Stomach (tissue), 9 donors: ENCODE measurements around the gene RNU7-1. TPM values are rescaled to one million over a fixed set of nuclear protein-coding genes. Genes with fewer than 3 reads are reported as not detected.

Source experiments
- DNase-seq, 2 donors: peaks; one replicate each; pipeline versions ENCODE4 v3.0.0 to v3.0.0-alpha.2; 2013 to 2019
- H3K27ac ChIP-seq, 5 donors: fragments of 200-600 bp in 4 of 5; sonication (generic) in 4 of 5; one replicate each; pipeline ENCODE4 v1.5.1; 2013 to 2019; ENCODE audit warnings: mild to moderate bottlenecking in 1 of 5, moderate library complexity in 1 of 5
- H3K27me3 ChIP-seq, 3 donors: fragments of 200-600 bp; sonication (generic); one replicate each; pipeline ENCODE4 v1.5.1; 2017 to 2019; ENCODE audit warnings: mixed run types in 1 of 3
- H3K36me3 ChIP-seq, 4 donors: fragments of 200-600 bp; sonication (generic); 1 replicate in 3 of 4; 2 replicates in 1 of 4; pipeline ENCODE4 v1.5.1; 2016 to 2019
- H3K4me1 ChIP-seq, 4 donors: fragments of 200-600 bp; sonication (generic); one replicate each; pipeline ENCODE4 v1.5.1; 2016 to 2019
- H3K4me3 ChIP-seq, 4 donors: fragments of 200-600 bp; sonication (generic) in 3 of 4; one replicate each; pipeline ENCODE4 v1.5.1; 2016 to 2019; ENCODE audit warnings: mild to moderate bottlenecking in 1 of 4
- H3K9me3 ChIP-seq, 4 donors: fragments of 200-600 bp; sonication (generic); one replicate each; pipeline ENCODE4 v1.5.1; 2016 to 2019
- EP300 ChIP-seq: sonication (generic); formaldehyde crosslinking; IDR thresholded peaks from one replicate; pipeline ENCODE4 v1.6.1; 2017; ENCODE audit warnings: antibody characterized with exemption
- POLR2A ChIP-seq, 4 donors: fragments of 450-650 bp; IDR thresholded peaks; one replicate each; pipeline ENCODE4 v1.6.1; 2016; ENCODE audit warnings: antibody characterized with exemption in 4 of 4, control low read depth in 2 of 4, mild to moderate bottlenecking in 1 of 4, moderate library complexity in 1 of 4
- POLR2AphosphoS5 ChIP-seq, 3 donors: sonication (generic); formaldehyde crosslinking; IDR thresholded peaks; one replicate each; pipeline ENCODE4 v1.6.1; 2016; ENCODE audit warnings: antibody characterized with exemption in 3 of 3
- WGBS, 5 donors: extraction: QIAGEN DNeasy Blood & Tissue Kit in 3 of 5; methylation state at CpG; one replicate each; pipeline versions ENCODE4 v1.1.5 to v1.1.7; 2013 to 2018; 5-methylcytosine and 5-hydroxymethylcytosine counted together
- intact Hi-C: fragments of 100-400 bp; cut with DNase I; formaldehyde crosslinking; loops from one replicate; pipeline ENCODE4 v1.15.1; 2023; ENCODE audit warnings: low total_unique reads
- polyA plus RNA-seq, 3 donors: library from polyadenylated mRNA; stranded (reverse); fragments of 200-250 nt; gene quantifications; one replicate each; pipeline ENCODE4 v1.2.3, GENCODE V29; 2013
- small RNA-seq, 4 donors: library from RNA; depleted of rRNA; stranded (forward); fragments of <200 nt; gene quantifications; one replicate each; pipeline ENCODE3, GENCODE V24; 2016
- total RNA-seq, 5 donors: library from RNA; depleted of rRNA; stranded (reverse); fragments of >200 nt; gene quantifications; one replicate each; pipeline versions ENCODE4 v1.1.0 to v1.2.3, GENCODE V29; 2014 to 2016
- TF ChIP-seq, protein P1 (sequence below), 7 experiments: fragments of 450-650 bp in 4 of 7; fragments of 200-600 bp in 3 of 7; sonication (generic) in 3 of 7; IDR thresholded peaks; one replicate each; pipeline ENCODE4 v1.5.1; 2016 to 2019; ENCODE audit warnings: antibody characterized with exemption in 7 of 7, control low read depth in 2 of 7, mild to moderate bottlenecking in 1 of 7
- donor health status: healthy with polysubstance abuse.
- donor health status: Bipolar disorder and iron deficiency.
- donor health status: healthy.

The RNU7-1 gene
- total and polyA plus RNA-seq, 8 donors, result not detected

DNA sequence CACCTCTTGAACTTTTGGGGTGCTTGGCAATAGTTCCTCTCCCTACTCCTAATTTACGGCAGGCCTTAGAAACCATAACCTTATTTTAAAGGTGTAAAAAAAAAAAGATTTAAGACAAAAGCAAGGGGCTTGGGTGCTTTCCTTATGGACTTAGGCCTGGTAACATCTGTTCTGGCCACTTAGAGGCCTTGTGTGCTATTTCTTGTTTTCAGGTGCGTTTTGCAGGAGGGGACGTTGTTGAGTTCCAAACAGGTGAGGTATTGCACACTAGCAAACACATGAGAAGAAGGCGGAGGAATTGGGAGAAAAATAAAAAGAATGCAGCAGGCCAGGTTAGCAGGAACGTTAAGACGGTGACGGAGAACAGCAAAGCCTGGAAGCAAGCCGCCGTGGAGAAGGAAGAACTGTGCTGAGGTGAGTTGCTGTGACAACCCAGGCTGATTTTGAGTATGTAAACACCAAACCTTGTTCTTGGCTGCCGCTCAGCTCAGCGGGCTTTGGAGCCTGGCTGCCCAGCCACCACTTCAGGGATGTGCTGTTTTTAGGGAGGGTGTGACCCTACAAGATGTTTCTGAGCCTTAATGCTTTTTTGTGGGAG is 44.4 kb downstream of the RNU7-1 start:
- WGBS, 5 donors, result 34 to 61% (median 50%) methylated on average over 11 of the region's 11 CpGs
- peak; percentile 83 to 86 for DNase-seq

More for the DNA sequence above, 44.4 kb downstream of the RNU7-1 start:
- Histone ChIP-seq H3K9me3 (no peaks in the 10 kb centered on the region), H3K36me3 (peaks cover 0 to 68% (median 36%) of the 10 kb centered on the region in 4 donors), H3K4me1 (peaks cover 7 to 25% (median 18%) of the 10 kb centered on the region in 4 donors), H3K4me3 (no peak overlapping the region), H3K27ac (peak overlapping the region; percentile 63 to 82 (median 78)), H3K27me3 (no peaks in the 10 kb centered on the region)
- TF ChIP-seq POLR2A (IDR thresholded peaks at IDR 0.05) (no peak), EP300 (no peak), POLR2AphosphoS5 (IDR thresholded peaks at IDR 0.05) (peak in 2 of 3 donors; percentile 35 to 75)
- TF ChIP-seq, protein P1, sequence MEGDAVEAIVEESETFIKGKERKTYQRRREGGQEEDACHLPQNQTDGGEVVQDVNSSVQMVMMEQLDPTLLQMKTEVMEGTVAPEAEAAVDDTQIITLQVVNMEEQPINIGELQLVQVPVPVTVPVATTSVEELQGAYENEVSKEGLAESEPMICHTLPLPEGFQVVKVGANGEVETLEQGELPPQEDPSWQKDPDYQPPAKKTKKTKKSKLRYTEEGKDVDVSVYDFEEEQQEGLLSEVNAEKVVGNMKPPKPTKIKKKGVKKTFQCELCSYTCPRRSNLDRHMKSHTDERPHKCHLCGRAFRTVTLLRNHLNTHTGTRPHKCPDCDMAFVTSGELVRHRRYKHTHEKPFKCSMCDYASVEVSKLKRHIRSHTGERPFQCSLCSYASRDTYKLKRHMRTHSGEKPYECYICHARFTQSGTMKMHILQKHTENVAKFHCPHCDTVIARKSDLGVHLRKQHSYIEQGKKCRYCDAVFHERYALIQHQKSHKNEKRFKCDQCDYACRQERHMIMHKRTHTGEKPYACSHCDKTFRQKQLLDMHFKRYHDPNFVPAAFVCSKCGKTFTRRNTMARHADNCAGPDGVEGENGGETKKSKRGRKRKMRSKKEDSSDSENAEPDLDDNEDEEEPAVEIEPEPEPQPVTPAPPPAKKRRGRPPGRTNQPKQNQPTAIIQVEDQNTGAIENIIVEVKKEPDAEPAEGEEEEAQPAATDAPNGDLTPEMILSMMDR (IDR thresholded peaks at IDR 0.05), result no peak
- intact Hi-C loops, result no loop called here

Small RNA genes within 50 kb of the gene (small RNA-seq; reads per million reads assigned to genes)
- 278 to 2,398 (median 1,139) reads per million in 4 donors for gene MIR141
- 171 to 910 (median 393) reads per million in 4 donors for gene MIR200C
- 0 reads per million in 4 donors for gene RNU7-1
- gene SCARNA12, result 0 to 0.75 (median 0.10) reads per million in 4 donors

Other genes starting within 250 kb of the RNU7-1 start
- under 1 TPM in 2 of 5 donors, not detected in 3; 0.14 to 0.37 TPM for gene PIANP, start 243.0 kb upstream of the RNU7-1 start, total RNA-seq
- gene PIANP, start 243.0 kb upstream of the RNU7-1 start, polyA plus RNA-seq, result 1 to 10 TPM in 2 of 3 donors, under 1 TPM in 1; 0.50 to 1.7 (median 1.5) TPM
- gene COPS7A, start 219.8 kb upstream of the RNU7-1 start, total RNA-seq, result 10 to 100 TPM in 4 of 5 donors, 1 to 10 TPM in 1; 5.8 to 50.0 (median 25.7) TPM
- gene COPS7A, start 219.8 kb upstream of the RNU7-1 start, polyA plus RNA-seq, result 10 to 100 TPM; 45.2 to 54.2 (median 51.6) TPM
- 100 to 1,000 TPM in 4 of 5 donors, 1 to 10 TPM in 1; 9.3 to 296 (median 128) TPM for gene MLF2, start 190.7 kb upstream of the RNU7-1 start, total RNA-seq
- 100 to 1,000 TPM; 168 to 183 (median 180) TPM for gene MLF2, start 190.7 kb upstream of the RNU7-1 start, polyA plus RNA-seq
- 100 to 1,000 TPM in 1 of 5 donors, 10 to 100 TPM in 4; 22.8 to 261 (median 78.2) TPM for gene PTMS, start 177.5 kb upstream of the RNU7-1 start, total RNA-seq
- gene PTMS, start 177.5 kb upstream of the RNU7-1 start, polyA plus RNA-seq, result 100 to 1,000 TPM; 228 to 363 (median 307) TPM
- 1 to 10 TPM in 2 of 5 donors, not detected in 3; 2.2 to 2.3 TPM for gene LAG3, start 171.3 kb upstream of the RNU7-1 start, total RNA-seq
- gene LAG3, start 171.3 kb upstream of the RNU7-1 start, polyA plus RNA-seq, result 1 to 10 TPM in 2 of 3 donors, under 1 TPM in 1; 0.25 to 1.4 (median 1.2) TPM
- gene CD4, start 154.3 kb upstream of the RNU7-1 start, total RNA-seq, result 10 to 100 TPM in 1 of 5 donors, 1 to 10 TPM in 2, not detected in 2; 7.2 to 25.9 (median 9.7) TPM
- 1 to 10 TPM; 2.0 to 7.3 (median 3.9) TPM for gene CD4, start 154.3 kb upstream of the RNU7-1 start, polyA plus RNA-seq
- gene GPR162, start 122.0 kb upstream of the RNU7-1 start, total RNA-seq, result 1 to 10 TPM; 1.3 to 7.5 (median 1.8) TPM
- gene GPR162, start 122.0 kb upstream of the RNU7-1 start, polyA plus RNA-seq, result 1 to 10 TPM; 2.6 to 9.3 (median 6.4) TPM
- 10 to 100 TPM; 15.2 to 41.1 (median 18.0) TPM for gene P3H3, start 115.4 kb upstream of the RNU7-1 start, total RNA-seq
- 10 to 100 TPM in 1 of 3 donors, 1 to 10 TPM in 2; 7.0 to 15.1 (median 9.1) TPM for gene P3H3, start 115.4 kb upstream of the RNU7-1 start, polyA plus RNA-seq
- gene GNB3, start 102.9 kb upstream of the RNU7-1 start, total RNA-seq, result 10 to 100 TPM in 1 of 5 donors, 1 to 10 TPM in 2, under 1 TPM in 1, not detected in 1; 0.89 to 11.1 (median 4.5) TPM
- 1 to 10 TPM in 2 of 3 donors, under 1 TPM in 1; 0.87 to 2.8 (median 2.7) TPM for gene GNB3, start 102.9 kb upstream of the RNU7-1 start, polyA plus RNA-seq
- gene CDCA3, start 92.5 kb upstream of the RNU7-1 start, total RNA-seq, result 10 to 100 TPM in 3 of 5 donors, 1 to 10 TPM in 2; 3.3 to 56.0 (median 19.6) TPM
- 10 to 100 TPM in 1 of 3 donors, 1 to 10 TPM in 2; 2.1 to 12.2 (median 9.8) TPM for gene CDCA3, start 92.5 kb upstream of the RNU7-1 start, polyA plus RNA-seq
- 10 to 100 TPM; 26.3 to 69.4 (median 48.7) TPM for gene USP5, start 91.7 kb upstream of the RNU7-1 start, total RNA-seq
- 10 to 100 TPM; 20.9 to 29.0 (median 25.0) TPM for gene USP5, start 91.7 kb upstream of the RNU7-1 start, polyA plus RNA-seq
- gene TPI1, start 76.3 kb upstream of the RNU7-1 start, total RNA-seq, result 100 to 1,000 TPM; 131 to 359 (median 268) TPM
- 100 to 1,000 TPM; 403 to 526 (median 504) TPM for gene TPI1, start 76.3 kb upstream of the RNU7-1 start, polyA plus RNA-seq
- 10 to 100 TPM in 1 of 5 donors, 1 to 10 TPM in 3, not detected in 1; 5.1 to 24.0 (median 6.0) TPM for gene SPSB2, start 70.5 kb upstream of the RNU7-1 start, total RNA-seq
- gene SPSB2, start 70.5 kb upstream of the RNU7-1 start, polyA plus RNA-seq, result 10 to 100 TPM in 2 of 3 donors, 1 to 10 TPM in 1; 9.9 to 13.4 (median 11.2) TPM
- gene LRRC23, start 39.0 kb upstream of the RNU7-1 start, total RNA-seq, result 10 to 100 TPM in 1 of 5 donors, 1 to 10 TPM in 3, not detected in 1; 5.3 to 20.4 (median 9.0) TPM
- 10 to 100 TPM in 1 of 3 donors, 1 to 10 TPM in 2; 8.0 to 11.0 (median 9.0) TPM for gene LRRC23, start 39.0 kb upstream of the RNU7-1 start, polyA plus RNA-seq
- 10 to 100 TPM in 2 of 5 donors, 1 to 10 TPM in 3; 2.3 to 62.9 (median 8.6) TPM for gene ENO2, start 29.2 kb upstream of the RNU7-1 start, total RNA-seq
- gene ENO2, start 29.2 kb upstream of the RNU7-1 start, polyA plus RNA-seq, result 10 to 100 TPM in 2 of 3 donors, 1 to 10 TPM in 1; 9.3 to 19.7 (median 10.1) TPM
- 100 to 1,000 TPM in 3 of 5 donors, 10 to 100 TPM in 2; 23.3 to 694 (median 291) TPM for gene ATN1, start 15.9 kb upstream of the RNU7-1 start, total RNA-seq
- gene ATN1, start 15.9 kb upstream of the RNU7-1 start, polyA plus RNA-seq, result 10 to 100 TPM; 44.4 to 57.4 (median 48.8) TPM
- 100 to 1,000 TPM; 155 to 453 (median 306) TPM for gene C12orf57, start 206 bp downstream of the RNU7-1 start, total RNA-seq
- 100 to 1,000 TPM; 418 to 621 (median 443) TPM for gene C12orf57, start 206 bp downstream of the RNU7-1 start, polyA plus RNA-seq
- 10 to 100 TPM; 11.2 to 36.6 (median 28.0) TPM for gene PTPN6, start 7.5 kb downstream of the RNU7-1 start, total RNA-seq
- gene PTPN6, start 7.5 kb downstream of the RNU7-1 start, polyA plus RNA-seq, result 10 to 100 TPM; 40.6 to 51.2 (median 41.2) TPM
- gene PHB2, start 26.8 kb downstream of the RNU7-1 start, total RNA-seq, result 100 to 1,000 TPM in 4 of 5 donors, 10 to 100 TPM in 1; 49.2 to 441 (median 150) TPM
- 100 to 1,000 TPM; 150 to 179 (median 154) TPM for gene PHB2, start 26.8 kb downstream of the RNU7-1 start, polyA plus RNA-seq
- 10 to 100 TPM in 3 of 5 donors, 1 to 10 TPM in 2; 1.2 to 86.6 (median 25.2) TPM for gene EMG1, start 27.1 kb downstream of the RNU7-1 start, total RNA-seq
- gene EMG1, start 27.1 kb downstream of the RNU7-1 start, polyA plus RNA-seq, result 10 to 100 TPM; 19.3 to 22.7 (median 21.7) TPM
- 100 to 1,000 TPM in 1 of 5 donors, 10 to 100 TPM in 4; 40.3 to 116 (median 57.4) TPM for gene LPCAT3, start 74.7 kb downstream of the RNU7-1 start, total RNA-seq
- 10 to 100 TPM; 15.0 to 35.6 (median 31.9) TPM for gene LPCAT3, start 74.7 kb downstream of the RNU7-1 start, polyA plus RNA-seq
- 100 to 1,000 TPM; 168 to 404 (median 234) TPM for gene C1S, start 116.9 kb downstream of the RNU7-1 start, total RNA-seq
- gene C1S, start 116.9 kb downstream of the RNU7-1 start, polyA plus RNA-seq, result 100 to 1,000 TPM in 1 of 3 donors, 10 to 100 TPM in 2; 61.6 to 161 (median 98.4) TPM
- gene C1R, start 148.6 kb downstream of the RNU7-1 start, total RNA-seq, result 100 to 1,000 TPM; 111 to 312 (median 139) TPM
- 100 to 1,000 TPM in 1 of 3 donors, 10 to 100 TPM in 2; 68.9 to 216 (median 84.2) TPM for gene C1R, start 148.6 kb downstream of the RNU7-1 start, polyA plus RNA-seq
- gene C1RL, start 165.4 kb downstream of the RNU7-1 start, total RNA-seq, result 100 to 1,000 TPM in 2 of 5 donors, 10 to 100 TPM in 3; 40.2 to 121 (median 73.3) TPM
- gene C1RL, start 165.4 kb downstream of the RNU7-1 start, polyA plus RNA-seq, result 10 to 100 TPM; 18.6 to 43.9 (median 25.1) TPM
- gene RBP5, start 185.1 kb downstream of the RNU7-1 start, total RNA-seq, result not detected
- 1 to 10 TPM; 3.3 to 5.3 (median 5.0) TPM for gene RBP5, start 185.1 kb downstream of the RNU7-1 start, polyA plus RNA-seq
- 100 to 1,000 TPM in 2 of 5 donors, 10 to 100 TPM in 2, 1 to 10 TPM in 1; 8.5 to 149 (median 83.2) TPM for gene CLSTN3, start 186.6 kb downstream of the RNU7-1 start, total RNA-seq
- gene CLSTN3, start 186.6 kb downstream of the RNU7-1 start, polyA plus RNA-seq, result 1 to 10 TPM; 2.4 to 7.8 (median 4.0) TPM
- gene PEX5, start 245.9 kb downstream of the RNU7-1 start, total RNA-seq, result 10 to 100 TPM; 21.7 to 49.0 (median 24.1) TPM
- gene PEX5, start 245.9 kb downstream of the RNU7-1 start, polyA plus RNA-seq, result 10 to 100 TPM; 15.7 to 23.4 (median 22.6) TPM